ENCODE data around the gene CKAP2L.

CKAP2L gene

DNA sequence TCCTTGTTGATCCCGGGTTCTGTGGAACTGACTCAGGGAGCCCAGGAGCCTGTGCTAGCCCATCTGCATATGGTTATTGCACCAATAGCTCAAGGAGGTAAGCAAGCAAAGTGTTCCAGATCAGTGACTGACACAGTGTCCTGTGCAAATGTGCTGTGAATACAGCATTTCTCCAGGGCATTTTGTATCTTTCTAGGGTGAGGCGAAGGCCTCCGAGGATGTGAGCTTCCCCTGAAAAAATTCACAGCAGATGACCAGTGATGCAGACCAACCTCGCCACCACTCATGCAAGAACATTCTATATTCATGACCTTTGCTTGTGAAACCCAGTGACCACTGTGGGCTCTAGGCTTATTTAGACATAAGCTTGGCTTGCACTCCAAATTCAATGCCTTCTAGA is 58.8 kb downstream of the CKAP2L start:
- no peak for DNase-seq

DNA sequence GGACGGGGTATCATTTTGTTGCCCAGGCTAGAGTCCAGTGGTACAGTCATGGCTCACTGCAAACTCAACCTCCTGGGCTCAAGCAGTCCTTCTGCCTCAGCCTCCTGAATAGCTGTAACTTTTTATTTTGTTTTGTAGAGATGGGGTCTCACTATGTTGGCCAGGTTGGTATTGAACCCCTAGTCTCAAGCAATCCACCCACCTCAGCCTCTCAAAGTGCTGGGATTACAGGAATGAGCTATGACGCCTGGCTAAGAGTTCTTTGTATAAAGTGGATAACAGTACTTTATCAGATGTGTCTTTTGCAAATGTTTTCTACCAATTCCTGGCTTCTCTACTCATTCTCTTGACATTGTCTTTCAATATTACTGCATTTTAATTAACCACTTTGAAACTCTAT is 60.7 kb downstream of the CKAP2L start:
- no peak for DNase-seq

DNA sequence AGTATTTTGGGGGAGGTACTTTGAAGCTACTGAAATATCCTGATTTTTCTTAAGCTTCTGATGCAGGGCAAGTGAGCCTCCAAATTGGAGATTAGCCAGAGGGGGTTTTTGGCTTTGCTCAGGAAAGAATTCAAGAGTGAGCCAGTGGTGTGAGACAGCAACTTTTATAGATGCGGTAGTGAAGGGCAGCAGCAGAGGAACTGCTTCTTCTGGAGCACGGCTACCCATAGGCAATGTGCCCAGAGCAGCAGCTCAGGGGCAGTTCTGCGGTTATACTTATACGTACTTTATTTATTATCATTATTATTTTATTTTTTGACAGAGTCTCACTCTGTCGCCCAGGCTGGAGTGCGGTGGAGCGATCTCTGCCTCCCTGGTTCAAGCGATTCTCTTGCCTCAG is 63.4 kb downstream of the CKAP2L start:
- DNase-seq = no peak

DNA sequence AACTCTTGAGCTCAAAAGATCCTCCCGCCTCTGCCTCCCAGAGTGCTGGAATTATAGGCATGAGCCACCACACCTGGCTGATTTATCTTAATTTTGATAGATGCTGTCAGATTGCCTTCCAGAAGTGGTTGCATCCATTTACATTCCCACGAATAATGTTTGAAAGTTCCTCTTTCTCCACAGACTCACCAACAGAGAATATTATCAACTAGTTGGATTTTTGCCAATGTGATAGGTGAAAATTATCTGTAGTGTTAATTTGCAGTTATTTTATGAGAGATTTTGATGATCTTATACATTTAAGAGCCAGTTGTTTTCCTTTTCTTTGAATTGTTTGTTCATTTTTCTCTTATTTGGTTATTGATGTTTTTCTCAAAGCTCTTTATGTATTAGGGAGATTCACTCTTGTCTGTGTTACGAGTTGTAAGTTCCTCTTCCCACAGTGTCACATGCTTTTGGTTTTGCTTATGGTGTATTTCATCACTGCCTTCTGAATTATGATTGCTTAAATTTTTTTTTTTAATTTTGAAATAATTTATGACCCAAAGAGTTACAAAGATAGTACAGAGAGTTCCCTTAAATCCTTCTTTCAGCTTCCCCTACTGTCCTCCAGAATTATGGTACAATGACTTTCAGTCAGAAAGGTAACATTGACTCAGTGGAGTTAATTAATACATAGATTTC is 64.3 kb downstream of the CKAP2L start:
- DNase-seq = no peak

DNA sequence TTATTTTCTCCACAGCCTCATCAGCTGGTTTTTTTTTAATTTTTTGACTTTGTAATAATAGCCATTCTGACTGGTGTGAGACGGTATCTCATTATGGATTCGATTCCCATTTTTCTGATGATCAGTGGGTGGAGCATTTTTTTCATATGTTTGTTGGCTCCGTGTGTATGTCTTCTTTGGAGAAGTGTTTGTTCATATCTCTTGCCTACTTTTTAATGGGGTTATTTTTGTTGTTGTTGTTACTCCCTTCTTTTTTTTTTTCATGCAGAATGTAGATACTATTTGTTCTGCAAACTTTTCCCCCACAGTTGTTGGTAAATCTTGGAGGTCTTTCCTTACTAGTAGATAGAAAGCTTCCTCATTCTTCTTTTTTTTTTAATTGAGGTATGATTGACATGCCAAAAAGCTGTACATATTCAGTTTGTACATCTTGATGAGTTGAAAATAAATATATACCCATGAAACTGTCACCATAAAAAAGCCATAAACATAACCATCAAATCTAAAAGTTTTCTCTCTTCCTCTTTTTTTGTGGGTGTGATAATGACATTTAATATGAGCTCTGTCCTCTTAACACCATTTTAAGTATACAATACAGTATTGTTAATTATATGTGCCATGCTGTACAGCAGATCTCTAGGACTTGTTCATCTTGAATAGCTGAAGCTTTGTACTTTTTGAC is 65.4 kb downstream of the CKAP2L start:
- no peak for DNase-seq

DNA sequence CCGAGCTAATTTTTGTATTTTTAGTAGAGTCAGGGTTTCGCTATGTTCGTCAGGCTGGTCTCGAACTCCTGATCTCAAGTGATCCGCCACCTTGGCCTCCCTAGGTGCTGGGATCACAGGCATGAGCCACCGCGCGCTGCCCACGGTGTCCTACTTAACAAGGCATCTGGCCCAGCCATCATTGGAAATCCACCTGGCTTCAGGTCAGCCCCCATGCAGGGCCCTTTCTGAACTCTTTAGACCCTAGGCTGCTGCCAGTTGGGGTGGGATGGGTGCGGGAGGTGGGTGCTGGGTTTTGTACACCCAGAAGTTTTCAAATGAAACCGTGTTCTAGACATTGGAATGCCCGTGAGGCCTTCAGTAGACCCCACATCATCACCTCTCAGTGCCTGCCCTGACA is 70.2 kb downstream of the CKAP2L start:
- DNase-seq = no peak

DNA sequence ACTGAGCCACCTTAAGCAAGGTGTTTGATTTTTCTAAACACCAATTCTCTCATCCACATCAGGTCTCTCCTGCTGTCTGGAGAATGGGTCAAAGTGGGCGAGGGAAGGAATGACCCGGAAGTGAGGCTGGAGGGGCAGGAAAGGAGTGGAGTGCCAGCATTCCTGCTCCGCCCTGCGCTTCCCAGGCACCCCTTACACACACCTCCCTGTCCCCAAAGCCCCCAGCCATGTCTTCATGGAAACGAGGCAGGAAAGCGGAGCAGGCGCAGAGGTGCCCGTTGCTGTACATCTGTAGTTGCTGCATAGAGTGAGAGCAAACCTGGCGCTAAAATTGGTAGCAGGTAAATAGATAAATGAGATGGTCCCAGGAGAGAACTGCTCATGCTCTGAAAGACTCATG is 70.8 kb downstream of the CKAP2L start:
- no peak for DNase-seq

DNA sequence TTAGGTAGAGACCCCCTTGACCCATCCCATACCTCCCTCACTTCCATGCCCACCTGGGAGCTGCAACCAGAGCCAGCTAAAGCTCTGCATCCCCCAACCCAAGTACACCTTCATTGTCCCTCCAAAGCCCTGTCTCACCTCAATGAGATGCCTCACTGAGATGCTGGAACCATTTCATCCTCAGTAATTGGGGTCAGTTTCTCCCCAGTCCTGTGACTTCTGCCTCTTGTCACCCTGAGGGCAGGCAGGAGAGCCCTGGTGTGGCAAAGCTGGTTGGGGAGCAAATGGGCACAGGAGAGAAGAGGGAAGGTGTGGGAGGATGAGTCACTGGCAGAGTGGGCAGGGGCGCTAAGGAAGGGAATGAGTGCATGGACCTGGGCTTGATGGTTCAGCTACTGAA is 71.5 kb downstream of the CKAP2L start:
- DNase-seq = peak; percentile 54

DNA sequence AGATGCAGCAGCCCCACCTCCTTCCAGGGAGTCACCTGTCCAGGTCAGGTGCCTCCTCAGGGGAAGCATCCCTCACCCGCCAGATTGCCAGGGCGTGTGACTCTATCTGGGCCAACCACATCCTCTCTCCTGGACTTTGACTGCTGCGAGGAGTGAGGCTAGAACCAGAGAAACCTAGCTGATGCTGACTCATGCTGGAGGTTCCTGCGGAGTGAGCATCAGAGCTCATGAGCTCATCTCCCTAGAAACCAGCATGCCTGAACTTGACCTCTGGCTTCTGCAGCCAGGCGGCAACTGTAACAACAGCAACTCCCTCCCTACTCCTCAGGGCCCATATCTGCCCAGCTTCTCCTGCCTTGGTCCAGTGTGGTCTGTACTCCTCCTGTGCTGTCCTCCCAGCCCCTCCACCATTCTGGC is 71.9 kb downstream of the CKAP2L start:
- peak; percentile 91 for DNase-seq

DNA sequence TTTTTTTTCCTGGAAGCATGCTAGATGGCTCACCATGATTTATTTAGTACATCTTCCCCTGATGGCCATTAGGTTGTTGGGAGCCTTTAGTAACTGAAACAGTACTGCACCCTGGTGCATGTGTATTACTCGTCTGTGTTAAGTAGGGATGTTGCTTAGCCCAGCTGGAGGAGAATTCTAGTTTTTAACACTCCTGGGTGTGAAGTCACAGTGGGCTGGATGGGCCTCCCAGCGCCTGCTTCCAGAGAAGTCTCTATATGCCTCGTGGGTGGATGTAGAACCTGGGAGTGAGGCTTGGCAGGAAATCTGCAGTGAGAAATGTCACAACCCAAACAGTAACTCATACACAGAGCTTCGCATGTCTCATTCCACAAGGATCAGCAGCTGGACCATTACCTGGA is 72.5 kb downstream of the CKAP2L start:
- DNase-seq = peak; percentile 18

DNA sequence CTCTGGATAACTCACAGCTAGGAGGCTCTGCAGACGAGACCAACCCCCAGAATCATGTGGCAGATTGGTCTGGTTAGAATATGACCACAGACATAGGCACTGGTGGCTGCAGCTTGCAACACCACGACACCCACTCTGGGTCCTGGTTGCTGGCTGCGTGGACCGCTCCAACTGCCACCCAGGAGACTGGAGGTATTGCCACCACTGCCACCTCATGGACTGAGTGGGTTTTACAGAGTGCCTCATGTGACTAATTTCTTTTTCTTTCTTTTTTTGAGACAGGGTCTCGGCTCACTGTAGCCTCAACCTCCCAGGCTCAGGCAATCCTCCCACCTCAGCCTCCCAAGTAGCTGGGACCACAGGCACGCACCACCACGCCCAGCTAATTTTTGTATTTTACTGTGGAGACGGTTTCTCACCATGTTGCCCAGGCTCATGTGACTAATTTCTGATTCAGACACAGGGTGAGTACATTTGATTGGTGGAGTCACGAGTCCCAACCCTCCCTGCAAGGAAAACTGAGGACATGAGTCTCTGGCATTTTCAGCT is 73.5 kb downstream of the CKAP2L start:
- DNase-seq = peak; percentile 79

DNA sequence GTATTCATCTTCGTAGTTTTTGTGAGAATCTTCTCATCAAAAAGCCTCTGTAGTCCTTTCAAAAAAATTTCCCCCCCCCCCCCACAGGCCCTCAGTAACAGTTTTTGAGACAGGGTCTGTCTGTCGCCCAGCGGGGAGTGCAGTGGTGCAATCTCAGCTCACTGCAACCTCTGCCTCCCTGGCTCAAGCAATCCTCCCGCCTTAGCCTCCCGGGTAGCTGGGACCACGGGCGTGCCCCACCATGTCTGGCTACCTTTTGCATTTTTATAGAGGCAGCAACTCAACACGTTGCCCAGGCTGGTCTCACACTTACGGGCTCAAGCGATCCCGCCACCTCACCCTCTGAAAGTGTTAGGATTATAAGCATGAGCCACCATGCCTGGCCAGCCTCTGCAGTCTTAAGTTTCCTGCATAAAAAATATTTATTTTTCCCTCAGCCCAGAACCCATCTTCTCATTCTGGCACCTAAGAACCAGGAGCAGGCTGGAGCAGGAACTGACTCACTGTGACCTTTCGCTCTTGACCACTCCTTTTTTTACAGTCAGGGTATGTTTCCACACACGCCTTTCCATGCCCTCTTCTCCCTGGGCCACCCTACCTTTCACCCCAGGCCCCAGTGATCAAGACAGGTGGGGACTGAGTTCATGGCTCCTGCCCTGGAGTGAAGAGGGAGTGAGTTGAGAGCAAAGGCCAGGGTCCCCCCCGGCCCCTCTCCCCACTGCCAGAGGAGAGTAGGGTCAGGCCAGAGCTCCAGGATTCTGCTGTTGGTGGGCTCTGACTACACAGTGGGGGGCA is 76.1 kb downstream of the CKAP2L start:
- DNase-seq = no peak

DNA sequence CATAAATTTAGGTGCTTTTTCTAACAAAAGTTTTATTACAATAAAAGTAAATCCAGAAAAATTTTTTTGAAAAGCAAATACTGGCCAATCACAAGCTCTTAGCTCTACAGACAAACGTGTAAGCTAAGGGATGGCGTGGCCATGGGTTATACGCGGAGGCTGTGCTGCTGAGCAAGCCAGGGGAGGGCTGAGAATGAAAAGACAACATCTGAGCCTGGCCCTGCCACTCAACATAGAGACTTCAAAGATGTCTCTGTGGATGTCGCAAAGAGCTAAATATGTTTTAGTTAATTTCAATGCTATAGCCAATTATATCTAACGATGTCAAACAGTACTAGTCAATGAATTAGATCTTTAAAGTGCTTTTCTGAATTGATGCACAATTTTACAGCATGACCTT is 76.9 kb downstream of the CKAP2L start:
- no peak for DNase-seq
